Astrocyte (in vitro differentiated cells and primary cell): Measurements from ENCODE around the gene EXTL2.

Experiments
- EZH2 ChIP-seq: IDR thresholded peaks from 2 replicates; pipeline ENCODE4 v1.6.1; 2012; ENCODE audit warnings: mild to moderate bottlenecking, low read length, inconsistent platforms; ENCODE audit not compliant: insufficient read depth
- TF ChIP-seq, protein P1 (sequence below): IDR thresholded peaks from 2 replicates; pipeline ENCODE4 v1.5.1; 2011; ENCODE audit warnings: low read depth, mild to moderate bottlenecking, inconsistent platforms, low read length, moderate library complexity; ENCODE audit not compliant: insufficient read depth

DNA sequence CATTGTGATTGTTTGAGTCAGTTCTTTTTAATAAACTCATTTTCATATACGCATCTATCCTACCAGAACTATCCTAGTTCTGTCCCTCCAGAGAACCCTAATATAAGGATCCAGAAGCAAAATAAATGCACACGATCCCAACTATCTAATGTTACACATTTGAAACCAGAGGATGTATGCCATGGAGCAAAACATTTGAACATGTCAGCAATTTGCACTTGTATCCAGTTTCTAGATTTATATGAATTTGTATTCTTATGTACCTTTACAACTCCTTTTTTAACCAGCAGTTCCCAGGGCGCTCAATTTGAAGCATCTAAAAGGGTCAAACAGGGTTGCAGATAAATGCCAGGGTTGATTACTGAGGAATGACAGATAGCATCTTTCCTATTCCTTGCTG lies 2.1 kb downstream of the EXTL2 start:
- TF ChIP-seq, protein P1, sequence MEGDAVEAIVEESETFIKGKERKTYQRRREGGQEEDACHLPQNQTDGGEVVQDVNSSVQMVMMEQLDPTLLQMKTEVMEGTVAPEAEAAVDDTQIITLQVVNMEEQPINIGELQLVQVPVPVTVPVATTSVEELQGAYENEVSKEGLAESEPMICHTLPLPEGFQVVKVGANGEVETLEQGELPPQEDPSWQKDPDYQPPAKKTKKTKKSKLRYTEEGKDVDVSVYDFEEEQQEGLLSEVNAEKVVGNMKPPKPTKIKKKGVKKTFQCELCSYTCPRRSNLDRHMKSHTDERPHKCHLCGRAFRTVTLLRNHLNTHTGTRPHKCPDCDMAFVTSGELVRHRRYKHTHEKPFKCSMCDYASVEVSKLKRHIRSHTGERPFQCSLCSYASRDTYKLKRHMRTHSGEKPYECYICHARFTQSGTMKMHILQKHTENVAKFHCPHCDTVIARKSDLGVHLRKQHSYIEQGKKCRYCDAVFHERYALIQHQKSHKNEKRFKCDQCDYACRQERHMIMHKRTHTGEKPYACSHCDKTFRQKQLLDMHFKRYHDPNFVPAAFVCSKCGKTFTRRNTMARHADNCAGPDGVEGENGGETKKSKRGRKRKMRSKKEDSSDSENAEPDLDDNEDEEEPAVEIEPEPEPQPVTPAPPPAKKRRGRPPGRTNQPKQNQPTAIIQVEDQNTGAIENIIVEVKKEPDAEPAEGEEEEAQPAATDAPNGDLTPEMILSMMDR = no peak
- no peak for TF ChIP-seq EZH2
